ENCODE measurements around the gene TRPM4. TPM values are rescaled to one million over a fixed set of nuclear protein-coding genes. Genes with fewer than 3 reads are reported as not detected.
A peak's percentile ranks its signal among the peaks of the same experiment; 100 is the strongest.

The TRPM4 gene
- total RNA-seq, 1 donor from 2014 or later, result 28.5 TPM

GRCh38 chr19:49224879-49225278, 67.3 kb downstream of the TRPM4 start:
- Mint-ChIP-seq H3K27me3 (ENCODE audit: unreplicated experiment) (peaks cover 4% of the 10 kb centered on the region), H3K4me1 (ENCODE audit: unreplicated experiment) (peaks cover 4% of the 10 kb centered on the region), H3K9me3 (ENCODE audit: unreplicated experiment) (no peaks in the 10 kb centered on the region), H3K4me3 (ENCODE audit: unreplicated experiment) (no peak overlapping the region), H3K27ac (ENCODE audit: unreplicated experiment) (no peak overlapping the region), H3K36me3 (ENCODE audit: unreplicated experiment) (no peaks in the 10 kb centered on the region)
- peak; percentile 44 for TF ChIP-seq CTCF (IDR thresholded peaks at IDR 0.05)
- DNase-seq (ENCODE audit: extremely low spot score, unreplicated experiment), result no peak

GRCh38 chr19:49229416-49229815, 71.8 kb downstream of the TRPM4 start:
- no peaks in the 10 kb centered on the region for H3K9me3 Mint-ChIP-seq (ENCODE audit: unreplicated experiment)
- H3K4me3 Mint-ChIP-seq (ENCODE audit: unreplicated experiment), result no peak overlapping the region
- H3K4me1 Mint-ChIP-seq (ENCODE audit: unreplicated experiment), result peaks cover 4% of the 10 kb centered on the region
- no peak overlapping the region for H3K27ac Mint-ChIP-seq (ENCODE audit: unreplicated experiment)
- H3K36me3 Mint-ChIP-seq (ENCODE audit: unreplicated experiment), result no peaks in the 10 kb centered on the region
- DNase-seq (ENCODE audit: extremely low spot score, unreplicated experiment), result no peak
- H3K27me3 Mint-ChIP-seq (ENCODE audit: unreplicated experiment), result peaks cover 5% of the 10 kb centered on the region
- no peak for TF ChIP-seq CTCF (IDR thresholded peaks at IDR 0.05)

GRCh38 chr19:49231389-49231788, 73.8 kb downstream of the TRPM4 start:
- Mint-ChIP-seq H3K4me3 (ENCODE audit: unreplicated experiment) (no peak overlapping the region), H3K36me3 (ENCODE audit: unreplicated experiment) (no peaks in the 10 kb centered on the region), H3K27me3 (ENCODE audit: unreplicated experiment) (peaks cover 20% of the 10 kb centered on the region), H3K27ac (ENCODE audit: unreplicated experiment) (no peak overlapping the region), H3K9me3 (ENCODE audit: unreplicated experiment) (no peaks in the 10 kb centered on the region), H3K4me1 (ENCODE audit: unreplicated experiment) (no peaks in the 10 kb centered on the region)
- no peak for DNase-seq (ENCODE audit: extremely low spot score, unreplicated experiment)
- no peak for TF ChIP-seq CTCF (IDR thresholded peaks at IDR 0.05)

- Mint-ChIP-seq H3K4me3 (ENCODE audit: unreplicated experiment) (no peak overlapping the region), H3K9me3 (ENCODE audit: unreplicated experiment) (no peaks in the 10 kb centered on the region), H3K36me3 (ENCODE audit: unreplicated experiment) (no peaks in the 10 kb centered on the region), H3K4me1 (ENCODE audit: unreplicated experiment) (no peaks in the 10 kb centered on the region), H3K27ac (ENCODE audit: unreplicated experiment) (no peak overlapping the region), H3K27me3 (ENCODE audit: unreplicated experiment) (peaks cover 24% of the 10 kb centered on the region)
- TF ChIP-seq CTCF (IDR thresholded peaks at IDR 0.05), result no peak
- no peak for DNase-seq (ENCODE audit: extremely low spot score, unreplicated experiment)
These were observed 74.2 kb downstream of the TRPM4 start for GRCh38 chr19:49231804-49232203.

- H3K4me1 Mint-ChIP-seq (ENCODE audit: unreplicated experiment), result no peaks in the 10 kb centered on the region
- no peak for TF ChIP-seq CTCF (IDR thresholded peaks at IDR 0.05)
- H3K36me3 Mint-ChIP-seq (ENCODE audit: unreplicated experiment), result no peaks in the 10 kb centered on the region
- no peak for DNase-seq (ENCODE audit: extremely low spot score, unreplicated experiment)
- H3K27ac Mint-ChIP-seq (ENCODE audit: unreplicated experiment), result no peak overlapping the region
- H3K9me3 Mint-ChIP-seq (ENCODE audit: unreplicated experiment), result no peaks in the 10 kb centered on the region
- H3K27me3 Mint-ChIP-seq (ENCODE audit: unreplicated experiment), result peaks cover 31% of the 10 kb centered on the region
- no peak overlapping the region for H3K4me3 Mint-ChIP-seq (ENCODE audit: unreplicated experiment)
These were observed 75.6 kb downstream of the TRPM4 start for GRCh38 chr19:49233163-49233562.
